ENCODE results near the gene SFXN4.
A peak's percentile ranks its signal among the peaks of the same experiment; 100 is the strongest.

GRCh38 chr10:119206603-119207365 lies 41.3 kb upstream of the SFXN4 start:
- TF ChIP-seq POLR2A (IDR thresholded peaks at IDR 0.05) (peak; percentile 18 to 48), CTCF (IDR thresholded peaks at IDR 0.05) (peak; percentile 56 to 92 (median 86))
